HG03565 (cell line): ENCODE measurements around the gene ATP5PF.
A peak's percentile ranks its signal among the peaks of the same experiment; 100 is the strongest.
"Not testable (repeated sequence)": the region's sequence is repeated elsewhere in the genome, so short reads cannot be mapped to it uniquely, and the experiment has no call there.

Source experiments
- ATAC-seq: cut with Tn5 transposase; IDR thresholded peaks from one replicate; pipeline ENCODE4 v1.9.1; 2021; ENCODE audit warnings: mild to moderate bottlenecking, moderate library complexity; ENCODE audit not compliant: unreplicated experiment

The ATP5PF gene

GRCh38 chr21:25734904-25735645 is at the start of gene ATP5PF, which contains the start of gene GABPA:
ATP5PF (minus strand) TSS chr21:25734904; CDS start chr21:25729794, 5,110 bp downstream.
GABPA (plus strand) TSS chr21:25734972; CDS start chr21:25741599, 6,627 bp downstream.
- peak; percentile 87 for ATAC-seq

- ATAC-seq = not testable (repeated sequence)
Measured at GRCh38 chr21:25778126-25778875, 43.6 kb upstream of the ATP5PF start.

GRCh38 chr21:25776440-25776839 is 41.7 kb upstream of the ATP5PF start:
- no peak for ATAC-seq

GRCh38 chr21:25772686-25773085 is 38.0 kb upstream of the ATP5PF start:
- no peak for ATAC-seq

- no peak for ATAC-seq
Measured at GRCh38 chr21:25767921-25768320, 33.2 kb upstream of the ATP5PF start.

- no peak for ATAC-seq
Measured at GRCh38 chr21:25764065-25764464, 29.4 kb upstream of the ATP5PF start.

- ATAC-seq = no peak
Measured at GRCh38 chr21:25760677-25761076, 26.0 kb upstream of the ATP5PF start.

- no peak for ATAC-seq
Measured at GRCh38 chr21:25760061-25760460, 25.4 kb upstream of the ATP5PF start.

- no peak for ATAC-seq
Measured at GRCh38 chr21:25759573-25759972, 24.9 kb upstream of the ATP5PF start.

GRCh38 chr21:25757531-25757930 is 22.8 kb upstream of the ATP5PF start:
- ATAC-seq = no peak

GRCh38 chr21:25756190-25756932 is 21.7 kb upstream of the ATP5PF start:
- no peak for ATAC-seq

GRCh38 chr21:25752416-25752815 is 17.7 kb upstream of the ATP5PF start:
- no peak for ATAC-seq

GRCh38 chr21:25750085-25750484 is 15.4 kb upstream of the ATP5PF start:
- no peak for ATAC-seq

- ATAC-seq = no peak
Measured at GRCh38 chr21:25744854-25745253, 10.2 kb upstream of the ATP5PF start.

- ATAC-seq = no peak
Measured at GRCh38 chr21:25742900-25743299, 8.2 kb upstream of the ATP5PF start.

- no peak for ATAC-seq
Measured at GRCh38 chr21:25737421-25737820, 2.7 kb upstream of the ATP5PF start.

GRCh38 chr21:25735646-25736597 is 1.2 kb upstream of the ATP5PF start:
- ATAC-seq = peak; percentile 6

GRCh38 chr21:25734654-25734903 is 125 bp downstream of the ATP5PF start:
- peak; percentile 1 for ATAC-seq

GRCh38 chr21:25733859-25734653 is 648 bp downstream of the ATP5PF start:
- ATAC-seq = peak; percentile 0
